ENCODE results near the gene COX4I1. TPM values are rescaled to one million over a fixed set of nuclear protein-coding genes. Genes with fewer than 3 reads are reported as not detected.

The COX4I1 gene
- total RNA-seq, 1 experiment from 2014 or later = 506 TPM

DNA sequence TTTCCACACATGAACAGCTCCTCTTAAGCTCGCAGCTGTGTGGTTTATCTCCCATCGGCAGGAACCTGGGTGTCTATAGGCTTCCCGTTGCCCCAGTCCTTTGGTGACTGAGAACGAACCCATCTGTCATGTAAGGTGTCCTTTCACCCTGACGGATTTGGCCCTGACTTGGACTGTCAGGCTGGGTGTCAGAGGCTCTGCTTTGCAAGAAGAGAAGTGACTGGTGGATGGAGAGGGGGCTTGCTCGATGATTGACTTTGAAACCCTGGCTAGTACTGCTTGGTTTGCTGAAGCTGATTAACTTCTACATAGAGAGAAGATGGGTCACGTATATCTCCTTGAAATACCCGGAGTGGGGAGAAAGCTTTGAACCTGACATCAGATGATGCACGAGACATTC lies 42.9 kb downstream of the COX4I1 start:
- no peak overlapping the region for H4K91ac ChIP-seq (ENCODE audit: insufficient read length, low read depth, low read length)
- H3K27ac Mint-ChIP-seq = no peak overlapping the region

More for the DNA sequence above, 42.9 kb downstream of the COX4I1 start:
- no peak overlapping the region for H3K14ac ChIP-seq (ENCODE audit: insufficient read depth, low read length)
- H2BK15ac ChIP-seq (ENCODE audit: low read depth, low read length) = no peak overlapping the region
- no peak overlapping the region for H2BK12ac ChIP-seq (ENCODE audit: insufficient read length, low read depth, low read length)
- H4K8ac ChIP-seq (replicated peaks; ENCODE audit: insufficient read length, low read depth, low read length) = no peak overlapping the region
- H3K4me2 ChIP-seq (ENCODE audit: insufficient read depth, insufficient read length, low read length) = no peak overlapping the region
- peaks cover 12% of the 10 kb centered on the region for H3K27me3 Mint-ChIP-seq (ENCODE audit: low read depth)
- H3K9me3 Mint-ChIP-seq = peaks cover 0 to 4% of the 10 kb centered on the region in 2 experiments; a peak in 1 of 5 replicates
- no peaks in the 10 kb centered on the region for H3K79me1 ChIP-seq (ENCODE audit: insufficient read depth, low read depth, low read length, poor library complexity, severe bottlenecking)
- H3K23me2 ChIP-seq (ENCODE audit: insufficient read length, low read depth, low read length, poor library complexity, severe bottlenecking) = no peaks in the 10 kb centered on the region
- H3K4me3 Mint-ChIP-seq = no peak overlapping the region
- H3K4ac ChIP-seq (ENCODE audit: low read depth, low read length) = no peak overlapping the region
- H4K5ac ChIP-seq (ENCODE audit: insufficient read length, low read depth, low read length) = no peak overlapping the region
- no peak overlapping the region for H2BK20ac ChIP-seq (ENCODE audit: low read depth, low read length, poor library complexity, severe bottlenecking)
- TF ChIP-seq, protein P1, sequence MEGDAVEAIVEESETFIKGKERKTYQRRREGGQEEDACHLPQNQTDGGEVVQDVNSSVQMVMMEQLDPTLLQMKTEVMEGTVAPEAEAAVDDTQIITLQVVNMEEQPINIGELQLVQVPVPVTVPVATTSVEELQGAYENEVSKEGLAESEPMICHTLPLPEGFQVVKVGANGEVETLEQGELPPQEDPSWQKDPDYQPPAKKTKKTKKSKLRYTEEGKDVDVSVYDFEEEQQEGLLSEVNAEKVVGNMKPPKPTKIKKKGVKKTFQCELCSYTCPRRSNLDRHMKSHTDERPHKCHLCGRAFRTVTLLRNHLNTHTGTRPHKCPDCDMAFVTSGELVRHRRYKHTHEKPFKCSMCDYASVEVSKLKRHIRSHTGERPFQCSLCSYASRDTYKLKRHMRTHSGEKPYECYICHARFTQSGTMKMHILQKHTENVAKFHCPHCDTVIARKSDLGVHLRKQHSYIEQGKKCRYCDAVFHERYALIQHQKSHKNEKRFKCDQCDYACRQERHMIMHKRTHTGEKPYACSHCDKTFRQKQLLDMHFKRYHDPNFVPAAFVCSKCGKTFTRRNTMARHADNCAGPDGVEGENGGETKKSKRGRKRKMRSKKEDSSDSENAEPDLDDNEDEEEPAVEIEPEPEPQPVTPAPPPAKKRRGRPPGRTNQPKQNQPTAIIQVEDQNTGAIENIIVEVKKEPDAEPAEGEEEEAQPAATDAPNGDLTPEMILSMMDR (conservative IDR thresholded peaks at IDR 0.05) = no peak
- DNase-seq = no peak
- no peak overlapping the region for H3K9ac ChIP-seq (ENCODE audit: extremely low read depth, insufficient read length, low read length)
- no peaks in the 10 kb centered on the region; the same call in 1 of the 2 replicates for H3K27me3 ChIP-seq (ENCODE audit: insufficient read depth, low read length)
- H2BK120ac ChIP-seq (ENCODE audit: low read depth, low read length, poor library complexity, severe bottlenecking) = no peak overlapping the region
- H2AFZ ChIP-seq (ENCODE audit: low read length) = no peak overlapping the region
- no CpG with 5 or more reads among the region's 9 CpGs for WGBS (ENCODE audit: extremely low coverage, insufficient read length, low lambda C conversion rate)
- no peak overlapping the region for H3K27ac ChIP-seq (ENCODE audit: insufficient read length, low read depth, low read length)
- no peak overlapping the region for H2AK5ac ChIP-seq (ENCODE audit: insufficient read length, low read length)
- no peaks in the 10 kb centered on the region for H4K20me1 ChIP-seq (ENCODE audit: control insufficient read depth, insufficient read depth, insufficient read length)
- H3K18ac ChIP-seq (ENCODE audit: insufficient read length, low read depth, low read length) = no peak overlapping the region
- H3K56ac ChIP-seq (ENCODE audit: insufficient read length, low read depth, low read length) = no peak overlapping the region
- no peak overlapping the region for H3T11ph ChIP-seq (ENCODE audit: low read length)
- no peaks in the 10 kb centered on the region for H3K4me1 Mint-ChIP-seq
- H3K23ac ChIP-seq (ENCODE audit: insufficient read length, low read depth, low read length) = no peak overlapping the region
- H3K36me3 Mint-ChIP-seq (ENCODE audit: insufficient read depth in 1 of 3, low read depth in 3 of 3) = no peaks in the 10 kb centered on the region
- H2BK5ac ChIP-seq (ENCODE audit: insufficient read length, low read length) = no peak overlapping the region
- H3K4me1 ChIP-seq (ENCODE audit: insufficient read depth, low read length) = no peaks in the 10 kb centered on the region
- H3K79me2 ChIP-seq (ENCODE audit: insufficient read depth, low read length) = no peaks in the 10 kb centered on the region
- H3K9me3 ChIP-seq (ENCODE audit: control insufficient read depth, low read depth, low read length) = no peaks in the 10 kb centered on the region

All from H9 (cell line).